Progenitor cell of endocrine pancreas (in vitro differentiated cells): Measurements from ENCODE around the gene RAPGEF3. TPM values are rescaled to one million over a fixed set of nuclear protein-coding genes. Genes with fewer than 3 reads are reported as not detected.
A peak's percentile ranks its signal among the peaks of the same experiment; 100 is the strongest.

Source experiments
- DNase-seq: peaks from one replicate; pipeline ENCODE4 v3.0.0; 2021; ENCODE audit warnings: low spot score; ENCODE audit not compliant: unreplicated experiment
- H3K27ac Mint-ChIP-seq: 2 replicates; pipeline ENCODE4 v1.8.0; 2021; ENCODE audit warnings: mild to moderate bottlenecking, moderate library complexity, mixed read lengths
- H3K27me3 Mint-ChIP-seq: 2 replicates; pipeline ENCODE4 v1.8.0; 2021; ENCODE audit warnings: mixed read lengths
- H3K36me3 Mint-ChIP-seq: 2 replicates; pipeline ENCODE4 v1.8.0; 2022; ENCODE audit warnings: mixed read lengths; ENCODE audit not compliant: insufficient read depth
- H3K4me1 Mint-ChIP-seq: 2 replicates; pipeline ENCODE4 v1.8.0; 2021; ENCODE audit warnings: low read depth, mixed read lengths
- H3K4me3 Mint-ChIP-seq: 2 replicates; pipeline ENCODE4 v1.8.0; 2021; ENCODE audit warnings: low read depth, mild to moderate bottlenecking, moderate library complexity, mixed read lengths
- H3K9me3 Mint-ChIP-seq: 2 replicates; pipeline ENCODE4 v1.8.0; 2021; ENCODE audit warnings: low read depth, mixed read lengths
- total RNA-seq: library from RNA; stranded (reverse); gene quantifications from 2 replicates; pipeline ENCODE4 v1.2.1, GENCODE V29; 2021
- TF ChIP-seq, protein P1 (sequence below): fragments of 200-600 bp; sonication (generic); IDR thresholded peaks from one replicate; pipeline ENCODE4 v1.5.0; 2021; ENCODE audit warnings: antibody characterized with exemption, mild to moderate bottlenecking; ENCODE audit not compliant: unreplicated experiment

The RAPGEF3 gene
- total RNA-seq, 1 donor from 2014 or later: 1.7 TPM

DNA sequence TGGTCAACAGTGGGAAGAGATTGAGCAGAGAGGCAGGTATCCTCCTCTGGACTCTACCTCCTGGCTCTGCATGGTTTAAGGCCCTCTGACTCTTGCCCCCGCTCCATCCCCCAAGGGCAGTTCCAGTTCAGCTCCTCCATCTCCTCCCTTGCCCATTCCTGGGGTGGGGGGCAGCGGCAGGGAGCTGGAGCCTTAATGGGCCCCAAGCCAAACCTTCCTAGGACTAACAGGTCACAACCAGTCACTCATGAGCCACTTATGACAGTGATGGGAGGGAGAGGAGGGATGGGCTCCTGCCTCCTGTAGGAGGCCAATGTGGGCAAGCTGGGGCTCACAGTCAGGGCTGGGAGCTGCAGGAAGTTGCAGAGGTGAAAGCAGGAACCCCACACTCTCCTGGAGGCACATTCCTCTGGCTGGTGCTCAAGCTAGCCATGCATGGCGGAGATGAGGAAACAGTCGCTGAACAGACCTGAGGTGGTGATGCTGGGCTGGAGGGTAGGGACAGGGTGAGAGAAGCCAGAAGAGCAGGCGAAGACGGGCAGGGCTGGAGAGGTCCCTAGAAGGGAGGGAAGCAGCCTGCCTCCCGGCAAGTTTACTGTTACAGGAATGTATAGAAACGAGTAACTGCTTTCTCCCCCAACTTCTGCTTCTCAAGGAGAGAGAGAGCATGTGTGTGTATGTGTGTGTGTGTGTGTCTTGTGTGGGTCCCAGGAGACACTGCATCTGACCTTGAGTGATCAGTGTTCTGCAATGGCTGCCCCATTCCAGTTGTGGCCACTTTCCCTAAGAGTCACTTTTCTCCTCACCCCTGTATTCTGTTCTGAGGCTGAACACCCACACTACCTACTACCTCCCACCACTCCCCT, 5.0 kb upstream of the RAPGEF3 start:
- Mint-ChIP-seq H3K4me3 (no peak overlapping the region), H3K27ac (no peak overlapping the region), H3K27me3 (peaks cover 27% of the 10 kb centered on the region), H3K36me3 (no peaks in the 10 kb centered on the region), H3K9me3 (no peaks in the 10 kb centered on the region), H3K4me1 (no peaks in the 10 kb centered on the region)
- DNase-seq: no peak
- TF ChIP-seq, protein P1, sequence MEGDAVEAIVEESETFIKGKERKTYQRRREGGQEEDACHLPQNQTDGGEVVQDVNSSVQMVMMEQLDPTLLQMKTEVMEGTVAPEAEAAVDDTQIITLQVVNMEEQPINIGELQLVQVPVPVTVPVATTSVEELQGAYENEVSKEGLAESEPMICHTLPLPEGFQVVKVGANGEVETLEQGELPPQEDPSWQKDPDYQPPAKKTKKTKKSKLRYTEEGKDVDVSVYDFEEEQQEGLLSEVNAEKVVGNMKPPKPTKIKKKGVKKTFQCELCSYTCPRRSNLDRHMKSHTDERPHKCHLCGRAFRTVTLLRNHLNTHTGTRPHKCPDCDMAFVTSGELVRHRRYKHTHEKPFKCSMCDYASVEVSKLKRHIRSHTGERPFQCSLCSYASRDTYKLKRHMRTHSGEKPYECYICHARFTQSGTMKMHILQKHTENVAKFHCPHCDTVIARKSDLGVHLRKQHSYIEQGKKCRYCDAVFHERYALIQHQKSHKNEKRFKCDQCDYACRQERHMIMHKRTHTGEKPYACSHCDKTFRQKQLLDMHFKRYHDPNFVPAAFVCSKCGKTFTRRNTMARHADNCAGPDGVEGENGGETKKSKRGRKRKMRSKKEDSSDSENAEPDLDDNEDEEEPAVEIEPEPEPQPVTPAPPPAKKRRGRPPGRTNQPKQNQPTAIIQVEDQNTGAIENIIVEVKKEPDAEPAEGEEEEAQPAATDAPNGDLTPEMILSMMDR: no peak

DNA sequence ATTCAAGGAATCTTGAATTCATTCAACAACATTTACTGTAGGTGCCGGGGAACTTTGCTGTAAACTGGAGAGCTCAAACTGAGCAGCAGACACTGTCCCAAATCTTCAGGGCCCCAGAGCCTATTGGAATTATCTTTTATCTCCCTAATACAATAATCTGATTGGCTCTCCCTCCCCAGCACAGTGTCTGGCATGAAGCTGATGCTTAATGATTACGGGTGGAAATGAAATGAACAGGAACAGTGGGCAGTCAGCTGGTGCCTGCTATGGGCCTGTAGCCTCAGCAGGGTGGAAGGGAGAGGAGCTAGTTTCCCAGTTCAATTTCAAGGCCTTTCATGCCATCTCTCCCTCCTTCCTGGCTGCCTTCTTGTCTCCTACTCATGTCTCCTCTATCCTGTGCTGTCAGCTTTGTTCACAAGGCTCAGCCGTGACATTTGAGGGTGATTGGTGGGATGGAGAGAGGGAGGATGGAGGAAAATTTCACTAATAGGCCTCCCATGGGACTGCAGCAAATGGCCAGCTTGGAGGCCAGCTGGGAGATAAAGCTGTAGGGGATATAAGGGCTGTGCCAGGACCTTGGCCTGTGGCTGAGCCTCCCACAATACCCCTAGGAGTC, 4.3 kb upstream of the RAPGEF3 start:
- no peak overlapping the region for H3K4me3 Mint-ChIP-seq
- no peaks in the 10 kb centered on the region for H3K36me3 Mint-ChIP-seq
- H3K9me3 Mint-ChIP-seq: no peaks in the 10 kb centered on the region
- peaks cover 3% of the 10 kb centered on the region for H3K4me1 Mint-ChIP-seq
- peaks cover 31% of the 10 kb centered on the region for H3K27me3 Mint-ChIP-seq
- no peak for DNase-seq
- no peak overlapping the region for H3K27ac Mint-ChIP-seq
- TF ChIP-seq, protein P1: no peak

DNA sequence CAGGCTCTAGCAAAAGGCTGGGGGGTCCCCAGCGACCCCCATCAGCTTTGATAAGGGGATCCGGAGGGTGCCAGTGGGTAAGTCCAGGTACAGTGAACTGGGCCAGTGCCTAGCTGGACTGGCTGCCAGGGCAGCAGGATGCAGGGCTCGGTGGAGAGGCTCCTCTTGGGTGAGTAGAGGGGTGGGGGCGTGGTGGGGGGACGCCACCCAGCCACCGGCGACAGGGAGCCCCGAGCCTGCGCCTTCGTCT, 171 bp downstream of the RAPGEF3 start:
- Mint-ChIP-seq H3K27ac (no peak overlapping the region), H3K4me3 (peak overlapping the region; percentile 59), H3K36me3 (no peaks in the 10 kb centered on the region), H3K9me3 (no peaks in the 10 kb centered on the region), H3K27me3 (peaks cover 37% of the 10 kb centered on the region), H3K4me1 (peaks cover 7% of the 10 kb centered on the region)
- DNase-seq: no peak
- TF ChIP-seq, protein P1: no peak

DNA sequence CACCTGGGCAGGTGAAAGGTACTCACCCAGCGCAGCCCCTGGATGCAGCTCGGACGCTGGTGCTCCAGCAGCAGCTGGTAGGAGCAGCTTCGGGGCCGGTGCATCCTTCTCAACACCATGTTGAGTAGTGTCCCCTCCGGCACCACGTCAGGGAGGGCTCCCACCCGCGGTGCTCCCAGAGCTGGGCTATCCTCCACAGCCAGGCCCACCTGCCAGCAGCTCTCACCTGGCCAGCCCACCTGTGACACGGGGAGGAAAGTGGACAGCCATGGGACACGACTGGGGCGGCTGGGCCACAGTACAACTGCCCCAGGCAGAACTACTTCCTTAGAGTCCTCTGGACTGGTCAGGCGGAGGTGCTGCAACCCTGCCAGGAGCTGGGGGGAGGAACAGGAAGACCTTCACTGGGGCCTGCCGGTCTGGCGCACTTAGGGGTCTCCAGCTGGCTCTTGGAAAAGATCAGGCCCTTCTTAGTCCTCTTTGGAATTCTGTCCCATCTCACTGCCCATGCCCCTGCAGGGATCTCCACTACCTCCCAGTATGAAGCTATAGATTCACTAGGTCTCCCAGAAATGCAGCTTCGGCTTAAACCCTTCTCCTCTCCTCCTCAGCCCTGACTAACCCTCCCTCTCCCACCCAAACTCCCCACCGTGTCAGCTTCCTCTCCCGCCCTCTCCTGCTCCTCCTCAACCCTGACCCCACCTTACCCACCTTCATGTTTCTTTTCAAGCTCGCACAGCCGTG, 668 bp downstream of the RAPGEF3 start:
- H3K4me1 Mint-ChIP-seq: peaks cover 10% of the 10 kb centered on the region
- TF ChIP-seq, protein P1: no peak
- no peak for DNase-seq

DNA sequence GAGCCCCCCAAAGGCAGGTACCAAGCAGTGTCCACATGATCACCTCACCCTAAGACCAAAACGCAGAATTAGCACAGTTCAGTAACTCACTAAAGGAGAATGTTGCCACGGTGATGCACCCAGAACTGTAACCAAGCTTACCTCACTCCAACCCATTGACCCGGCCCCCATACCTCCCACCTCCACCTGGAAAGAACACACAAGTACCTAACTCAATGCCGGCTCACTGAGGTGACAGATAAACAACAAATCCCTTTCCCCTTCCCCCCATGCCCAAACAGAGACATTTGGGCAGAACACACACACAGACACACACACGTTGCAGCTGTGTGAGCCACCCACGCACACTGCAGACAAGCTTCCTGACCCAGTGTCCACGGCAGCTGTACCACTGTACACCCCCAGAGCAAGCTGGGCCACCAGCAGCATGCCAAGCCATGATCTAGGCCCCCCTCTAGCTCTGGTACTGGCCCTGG, 1.3 kb downstream of the RAPGEF3 start:
- TF ChIP-seq, protein P1: no peak
- peaks cover 10% of the 10 kb centered on the region for H3K4me1 Mint-ChIP-seq
- no peak overlapping the region for H3K4me3 Mint-ChIP-seq
- H3K36me3 Mint-ChIP-seq: no peaks in the 10 kb centered on the region
- peaks cover 34% of the 10 kb centered on the region for H3K27me3 Mint-ChIP-seq
- no peak overlapping the region for H3K27ac Mint-ChIP-seq
- DNase-seq: no peak
- no peaks in the 10 kb centered on the region for H3K9me3 Mint-ChIP-seq

More for the DNA sequence above, 668 bp downstream of the RAPGEF3 start:
- no peaks in the 10 kb centered on the region for H3K9me3 Mint-ChIP-seq
- peaks cover 36% of the 10 kb centered on the region for H3K27me3 Mint-ChIP-seq
- no peak overlapping the region for H3K27ac Mint-ChIP-seq
- H3K4me3 Mint-ChIP-seq: peak overlapping the region; percentile 59
- H3K36me3 Mint-ChIP-seq: no peaks in the 10 kb centered on the region
